ENCODE data around the gene FAM107B.

The FAM107B gene

GRCh38 chr10:14477408-14477710 is 297.3 kb downstream of the FAM107B start:
- FAIRE-seq: no peak
- no peak for DNase-seq (ENCODE audit: insufficient read length, low spot score)

GRCh38 chr10:14476641-14477407 is 297.9 kb downstream of the FAM107B start:
- peak; percentile 30 for DNase-seq (ENCODE audit: insufficient read length, low spot score)
- no peak for FAIRE-seq

- FAIRE-seq (no peak), DNase-seq (ENCODE audit: insufficient read length, low spot score) (no peak)
These were observed 298.7 kb downstream of the FAM107B start for GRCh38 chr10:14476006-14476405.

- FAIRE-seq (no peak), DNase-seq (ENCODE audit: insufficient read length, low spot score) (no peak)
These were observed 300.0 kb downstream of the FAM107B start for GRCh38 chr10:14474656-14475055.

GRCh38 chr10:14470920-14471319 is 303.8 kb downstream of the FAM107B start:
- no peak for FAIRE-seq
- no peak for DNase-seq (ENCODE audit: insufficient read length, low spot score)

- DNase-seq (ENCODE audit: insufficient read length, low spot score) (no peak), FAIRE-seq (no peak)
These were observed 306.0 kb downstream of the FAM107B start for GRCh38 chr10:14468726-14469125.
